Heart right ventricle (tissue), 16 donors: ENCODE data around the gene CLDN7. TPM values are rescaled to one million over a fixed set of nuclear protein-coding genes. Genes with fewer than 3 reads are reported as not detected.

Experiments
- ATAC-seq, 8 donors: fragments of 200-7000 bp; cut with Tn5 transposase; one replicate each; pipeline ENCODE4 v1.9.1; 2020; ENCODE audit warnings: mild to moderate bottlenecking in 8 of 8, moderate library complexity in 8 of 8, moderate number of reproducible peaks in 1 of 8
- DNase-seq, 2 donors: peaks; one replicate each; pipeline ENCODE4 v3.0.0-alpha.2; 2020
- H3K27ac ChIP-seq, 10 donors: fragments of 200-600 bp; sonication (generic) in 2 of 10; one replicate each; pipeline versions ENCODE4 v1.5.0 to v1.8.0; 2020 to 2022; ENCODE audit warnings: mild to moderate bottlenecking in 3 of 10
- H3K27me3 ChIP-seq, 7 donors: fragments of 200-600 bp; one replicate each; pipeline ENCODE4 v1.8.0; 2021 to 2022; ENCODE audit warnings: mild to moderate bottlenecking in 2 of 7
- H3K36me3 ChIP-seq, 9 donors: fragments of 200-600 bp; sonication (generic) in 1 of 9; one replicate each; pipeline versions ENCODE4 v1.5.0 to v1.8.0; 2020 to 2022; ENCODE audit warnings: mild to moderate bottlenecking in 2 of 9
- H3K4me1 ChIP-seq, 9 donors: fragments of 200-600 bp; sonication (generic) in 1 of 9; one replicate each; pipeline versions ENCODE4 v1.5.0 to v1.8.0; 2020 to 2022; ENCODE audit warnings: mild to moderate bottlenecking in 4 of 9
- H3K4me3 ChIP-seq, 10 donors: fragments of 200-600 bp; sonication (generic) in 2 of 10; one replicate each; pipeline versions ENCODE4 v1.5.0 to v1.8.0; 2020 to 2022; ENCODE audit warnings: mild to moderate bottlenecking in 7 of 10, moderate library complexity in 2 of 10
- H3K9me3 ChIP-seq, 11 donors: fragments of 200-600 bp in 10 of 11; sonication (generic) in 2 of 11; one replicate each; pipeline versions ENCODE4 v1.5.0 to v1.8.0; 2013 to 2022; ENCODE audit warnings: mild to moderate bottlenecking in 2 of 11, control low read depth in 1 of 11, moderate library complexity in 1 of 11
- CTCF ChIP-seq, 9 donors: fragments of 200-600 bp; sonication (generic) in 2 of 9; IDR thresholded peaks; one replicate each; pipeline versions ENCODE4 v1.5.0 to v1.8.0; 2021 to 2022; ENCODE audit warnings: antibody characterized with exemption in 9 of 9, mild to moderate bottlenecking in 5 of 9, moderate library complexity in 1 of 9
- WGBS, 2 donors: extraction: QIAGEN DNeasy Blood & Tissue Kit; methylation state at CpG; one replicate each; pipeline ENCODE4 v1.1.7; 2013; ENCODE audit warnings: inconsistent platforms in 1 of 2; 5-methylcytosine and 5-hydroxymethylcytosine counted together
- intact Hi-C, 10 donors: fragments of 100-400 bp; cut with DNase I; formaldehyde crosslinking; loops; one replicate each; pipeline versions ENCODE4 v1.11.1 to v1.14.2; 2022
- polyA plus RNA-seq, 2 donors: library from polyadenylated mRNA; stranded (reverse); fragments of 200-250 nt; gene quantifications; one replicate each; pipeline ENCODE4 v1.2.3, GENCODE V29; 2013
- total RNA-seq, 10 donors: library from RNA; stranded (reverse); fragmentation: NEBNext Ultra II Directional in 3 of 10; extraction: Animal tissue kit (Norgen Biotek cat#: 25700) in 3 of 10; gene quantifications; one replicate each; pipeline versions ENCODE4 v1.2.1 to v1.2.4, GENCODE V29; 2021 to 2023
- donor health status: Arrhythmogenic right ventricular cardiomyopathy.
- donor health status: ischemic (EF 13 %, LVEDD 7.1; RV severe dilation, severe dysfunction).
- donor health status: healthy with polysubstance abuse.
- donor health status: DM: no; HTN: yes; CAD: no.
- donor health status: DM: no; HTN: no; CAD: no.
- donor health status: ischemic (EF 25% LVEDD 6.9; RV normal size, moderate dysfunction).
- donor health status: ischemic (EF 25% LVEDD 5.7; RV mildly dilated, moderate dysfunction).
- donor health status: healthy.
- donor health status: DM: yes; HTN: yes; CAD: no.
- donor health status: Ischemic cardiomyopathy.
- donor health status: ischemic (EF 35%, LVEDD 5.7; RV mildly dilated, moderate dysfunction).
- donor health status: nonischemic (EF 11% LVEDD 7.7; RV severe dilation, severe dysfunction).
- donor health status: DM: yes; HTN: yes; CAD: no.
- donor health status: PGD.
- donor health status: ischemic (EF 29% LVEDD 5.4; RV normal size, mild dysfunction).
- donor health status: nonischemic (EF 23%, LVEDD 6.1; RV moderate dilation, normal function).

Gene CLDN7
- total and polyA plus RNA-seq, 12 donors, result 0.39 to 2.5 (median 0.90) TPM

DNA sequence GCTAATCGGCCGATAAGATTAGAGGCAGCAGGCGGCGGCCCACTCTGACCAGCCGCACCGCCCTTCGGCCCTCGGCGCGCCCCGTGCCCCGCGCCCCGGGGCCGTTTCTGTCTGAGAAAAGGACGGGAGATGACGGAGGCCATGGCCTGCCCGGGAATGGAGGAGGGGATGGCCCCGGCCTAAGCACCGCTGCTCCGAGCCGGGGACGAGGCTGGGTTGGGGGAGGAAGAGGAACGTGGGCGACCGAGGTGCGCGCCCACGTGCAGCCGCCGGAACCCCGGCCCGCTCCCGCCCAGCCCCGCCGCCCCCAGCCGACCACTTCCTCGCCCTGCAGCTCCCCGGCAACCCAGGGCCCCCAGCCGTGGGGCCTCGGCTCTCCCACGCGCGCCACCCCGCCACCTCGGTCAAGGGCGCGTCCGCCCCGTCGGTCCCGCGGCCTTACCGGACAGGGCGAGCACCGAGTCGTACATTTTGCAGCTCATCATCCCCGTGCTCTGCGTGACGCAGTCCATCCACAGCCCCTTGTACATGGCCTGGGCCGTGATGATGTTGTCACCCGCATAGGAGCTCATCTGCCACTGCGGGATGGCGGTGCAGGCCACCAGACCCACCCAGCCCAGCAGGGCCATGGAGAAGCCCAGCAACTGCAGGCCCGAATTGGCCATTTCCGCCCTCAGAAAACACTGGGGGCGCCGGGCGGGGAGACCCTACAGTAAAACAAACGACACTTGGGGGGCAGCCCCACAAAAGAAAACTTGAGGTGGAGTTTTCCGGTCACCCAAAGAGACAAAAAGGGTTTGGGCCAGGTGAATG is 693 bp downstream of the CLDN7 start:
- ATAC-seq (peak; percentile 6 to 30 (median 23)), DNase-seq (no peak)
- H3K27me3 ChIP-seq, result peaks cover 14 to 63% (median 47%) of the 10 kb centered on the region in 7 donors
- peak overlapping the region; percentile 35 to 61 (median 52) for H3K4me3 ChIP-seq
- TF ChIP-seq CTCF (IDR thresholded peaks at IDR 0.05), result no peak
- H3K4me1 ChIP-seq, result peaks cover 7 to 41% (median 29%) of the 10 kb centered on the region in 9 donors
- intact Hi-C loops, result loop anchor here in 1 of 10 donors (5.0 kb wide), 1 partner anchor 46 kb away; the partner anchor contains the start of gene EIF5A
- 8 to 11% methylated on average over 47 to 71 of the region's 71 CpGs for WGBS, 2 donors
- peaks cover 0 to 33% (median 20%) of the 10 kb centered on the region in 9 donors for H3K36me3 ChIP-seq
- peak overlapping the region in 3 of 10 donors; percentile 19 to 65 (median 22) for H3K27ac ChIP-seq
- no peaks in the 10 kb centered on the region for H3K9me3 ChIP-seq

DNA sequence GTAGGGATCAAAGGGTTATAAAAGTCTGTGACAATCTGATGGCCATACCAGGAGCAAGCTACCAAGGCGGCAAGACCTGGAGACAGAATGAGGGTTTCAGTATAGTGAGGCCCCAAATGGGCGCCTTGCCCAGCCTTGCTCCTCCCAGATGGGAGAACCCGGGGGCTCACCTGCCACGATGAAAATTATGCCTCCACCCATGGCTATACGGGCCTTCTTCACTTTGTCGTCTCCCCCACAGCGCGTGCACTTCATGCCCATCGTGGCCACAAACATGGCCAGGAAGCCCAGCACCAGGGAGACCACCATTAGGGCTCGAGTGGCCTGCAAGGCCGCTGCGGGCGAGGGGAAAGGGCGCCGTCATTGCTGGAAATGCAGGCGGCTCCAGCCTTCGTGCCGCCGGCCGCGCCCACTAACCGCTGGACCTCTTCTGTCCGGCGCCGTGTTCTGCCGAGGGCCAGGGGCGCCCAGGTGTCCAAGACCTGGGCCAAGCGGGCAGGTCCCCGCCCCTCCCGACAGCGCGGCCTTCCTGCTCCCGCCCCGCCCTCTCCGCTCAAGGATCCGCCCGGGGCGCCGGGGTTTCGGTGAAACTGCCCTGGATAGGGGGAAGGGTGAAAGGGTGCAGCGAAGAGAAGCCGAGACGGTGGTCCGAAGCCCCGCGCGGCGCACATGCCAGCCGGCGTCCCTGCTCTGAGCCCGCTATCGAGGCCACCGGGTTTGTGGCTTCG is 1.5 kb downstream of the CLDN7 start:
- no peak for DNase-seq
- 6 to 9% methylated on average over 53 to 54 of the region's 54 CpGs for WGBS, 2 donors

DNA sequence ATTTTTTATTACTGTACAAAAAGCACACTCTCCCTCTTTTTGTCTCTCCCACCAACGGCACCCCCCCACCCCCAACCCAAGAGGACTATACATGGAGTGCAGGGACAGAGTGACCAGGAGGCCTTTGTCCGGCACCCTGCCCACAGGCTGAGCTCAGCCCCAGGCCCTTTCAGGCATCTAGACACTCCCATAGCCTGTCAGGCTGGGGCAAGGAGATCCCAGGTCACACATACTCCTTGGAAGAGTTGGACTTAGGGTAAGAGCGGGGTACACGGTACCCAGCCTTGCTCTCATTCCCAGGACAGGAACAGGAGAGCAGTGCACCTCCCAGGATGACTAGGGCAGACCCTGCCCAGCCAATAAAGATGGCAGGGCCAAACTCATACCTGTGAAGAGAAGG is 2.1 kb downstream of the CLDN7 start:
- TF ChIP-seq CTCF (IDR thresholded peaks at IDR 0.05), result no peak

More for the DNA sequence above, 1.5 kb downstream of the CLDN7 start:
- Histone ChIP-seq H3K4me3 (peak overlapping the region; percentile 35 to 61 (median 52)), H3K9me3 (no peaks in the 10 kb centered on the region), H3K4me1 (peaks cover 7 to 41% (median 29%) of the 10 kb centered on the region in 9 donors), H3K27me3 (peaks cover 14 to 57% (median 46%) of the 10 kb centered on the region in 7 donors), H3K27ac (peak overlapping the region in 4 of 10 donors; percentile 11 to 65 (median 20)), H3K36me3 (peaks cover 0 to 40% (median 24%) of the 10 kb centered on the region in 9 donors)
- intact Hi-C loops, result loop anchor here in 1 of 10 donors (5.0 kb wide), 1 partner anchor 46 kb away; the partner anchor contains the start of gene EIF5A
- ATAC-seq, result peak; percentile 43 to 71 (median 60)
- TF ChIP-seq CTCF (IDR thresholded peaks at IDR 0.05), result no peak

DNA sequence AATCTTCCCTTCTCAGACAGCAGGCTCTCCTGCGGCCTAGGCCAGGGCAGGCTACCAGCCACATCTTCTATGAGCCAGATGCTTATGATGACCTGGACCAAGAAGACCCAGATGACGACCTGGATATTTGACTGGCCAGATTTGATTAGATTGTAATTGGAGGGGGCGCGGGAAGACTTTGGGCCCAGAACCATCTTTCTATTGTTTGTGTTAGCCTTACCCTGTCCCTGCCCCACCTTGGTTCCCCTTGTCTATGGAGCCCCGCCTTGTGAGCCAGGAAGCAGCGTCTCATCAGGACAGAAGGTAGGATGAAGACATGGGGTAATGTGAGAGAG is 2.8 kb downstream of the CLDN7 start:
- H3K36me3 ChIP-seq, result peaks cover 0 to 53% (median 37%) of the 10 kb centered on the region in 9 donors
- no peak for ATAC-seq

More for the DNA sequence above, 2.1 kb downstream of the CLDN7 start:
- 89 to 92% methylated on average over 4 of the region's 4 CpGs for WGBS, 2 donors
- H3K4me3 ChIP-seq, result no peak overlapping the region
- intact Hi-C loops, result loop anchor here in 1 of 10 donors (5.0 kb wide), 1 partner anchor 47 kb away; the partner anchor contains the start of gene EIF5A
- DNase-seq (no peak), ATAC-seq (peak in 4 of 8 donors; percentile 7 to 25 (median 13))
- H3K27ac ChIP-seq, result no peak overlapping the region
- H3K9me3 ChIP-seq, result no peaks in the 10 kb centered on the region
- H3K36me3 ChIP-seq, result peaks cover 0 to 47% (median 30%) of the 10 kb centered on the region in 9 donors
- H3K27me3 ChIP-seq, result peaks cover 14 to 51% (median 42%) of the 10 kb centered on the region in 7 donors
- H3K4me1 ChIP-seq, result peaks cover 7 to 41% (median 29%) of the 10 kb centered on the region in 9 donors

More for the DNA sequence above, 2.8 kb downstream of the CLDN7 start:
- no peak for TF ChIP-seq CTCF (IDR thresholded peaks at IDR 0.05)
- Histone ChIP-seq H3K4me3 (no peak overlapping the region), H3K4me1 (peaks cover 7 to 41% (median 29%) of the 10 kb centered on the region in 9 donors), H3K27ac (no peak overlapping the region), H3K27me3 (peaks cover 14 to 44% (median 38%) of the 10 kb centered on the region in 7 donors), H3K9me3 (no peaks in the 10 kb centered on the region)
- intact Hi-C loops, result loop anchor here in 2 of 10 donors (10.0 kb wide), 2 partner anchors 305 to 315 kb away; partner anchors contain the start of genes CD68 (in 1 of the 2) and SENP3 (in 1 of the 2)
- 93 to 97% methylated on average over 6 of the region's 6 CpGs for WGBS, 2 donors
- no peak for DNase-seq
